ENCODE results near the gene SCARB1. TPM values are rescaled to one million over a fixed set of nuclear protein-coding genes. Genes with fewer than 3 reads are reported as not detected.

Gene SCARB1
- total and polyA plus RNA-seq, 9 donors, result 20.8 to 1,262 (median 81.7) TPM

GRCh38 chr12:124797321-124797720, 66.3 kb downstream of the SCARB1 start:
- DNase-seq, result no peak
- TF ChIP-seq EP300 (IDR thresholded peaks at IDR 0.05) (no peak), CTCF (IDR thresholded peaks at IDR 0.05) (no peak), POLR2A (IDR thresholded peaks at IDR 0.05) (no peak)
- Histone ChIP-seq H3K27ac (peak overlapping the region in 1 of 2 donors; percentile 14), H3K4me3 (no peak overlapping the region), H3K4me1 (ENCODE audit: insufficient read depth) (no peaks in the 10 kb centered on the region), H3K36me3 (no peaks in the 10 kb centered on the region), H3K9me3 (no peaks in the 10 kb centered on the region), H3K27me3 (no peaks in the 10 kb centered on the region)
- 26 to 47% (median 37%) methylated on average over 13 of the region's 13 CpGs for WGBS, 3 donors
- intact Hi-C loops (cut with DNase I), result no loop called here

- WGBS, 3 donors, result 81 to 86% (median 85%) methylated on average over 14 of the region's 14 CpGs
- H3K36me3 ChIP-seq, result no peaks in the 10 kb centered on the region
- intact Hi-C loops (cut with DNase I), result no loop called here
Observed at GRCh38 chr12:124796303-124796960, 67.2 kb downstream of the SCARB1 start.

GRCh38 chr12:124795081-124795948, 68.3 kb downstream of the SCARB1 start:
- Histone ChIP-seq H3K4me1 (ENCODE audit: insufficient read depth) (no peaks in the 10 kb centered on the region), H3K27ac (no peak overlapping the region), H3K9me3 (no peaks in the 10 kb centered on the region), H3K36me3 (no peaks in the 10 kb centered on the region), H3K27me3 (no peaks in the 10 kb centered on the region), H3K4me3 (no peak overlapping the region)
- WGBS, 3 donors, result 90 to 94% (median 93%) methylated on average over 6 of the region's 6 CpGs
- no peak for DNase-seq
- TF ChIP-seq EP300 (IDR thresholded peaks at IDR 0.05) (no peak), POLR2A (IDR thresholded peaks at IDR 0.05) (no peak), CTCF (IDR thresholded peaks at IDR 0.05) (no peak)
- intact Hi-C loops (cut with DNase I), result no loop called here

More at GRCh38 chr12:124796303-124796960, 67.2 kb downstream of the SCARB1 start:
- TF ChIP-seq EP300 (IDR thresholded peaks at IDR 0.05) (no peak), POLR2A (IDR thresholded peaks at IDR 0.05) (no peak), CTCF (IDR thresholded peaks at IDR 0.05) (no peak)
- H3K4me3 ChIP-seq, result no peak overlapping the region
- H3K27ac ChIP-seq, result no peak overlapping the region
- H3K27me3 ChIP-seq, result no peaks in the 10 kb centered on the region
- no peaks in the 10 kb centered on the region for H3K9me3 ChIP-seq
- DNase-seq, result no peak
- no peaks in the 10 kb centered on the region for H3K4me1 ChIP-seq (ENCODE audit: insufficient read depth)

- Histone ChIP-seq H3K4me3 (no peak overlapping the region), H3K27me3 (no peaks in the 10 kb centered on the region), H3K9me3 (no peaks in the 10 kb centered on the region), H3K4me1 (ENCODE audit: insufficient read depth) (no peaks in the 10 kb centered on the region), H3K36me3 (no peaks in the 10 kb centered on the region), H3K27ac (no peak overlapping the region)
- DNase-seq, result no peak
- intact Hi-C loops (cut with DNase I), result no loop called here
- 57 to 74% (median 73%) methylated on average over 15 of the region's 15 CpGs for WGBS, 3 donors
- TF ChIP-seq EP300 (IDR thresholded peaks at IDR 0.05) (no peak), POLR2A (IDR thresholded peaks at IDR 0.05) (no peak), CTCF (IDR thresholded peaks at IDR 0.05) (no peak)
Observed at GRCh38 chr12:124792961-124793441, 70.7 kb downstream of the SCARB1 start.
